ENCODE measurements around the gene ASGR1.
"Not testable (repeated sequence)": the region's sequence is repeated elsewhere in the genome, so short reads cannot be mapped to it uniquely, and the experiment has no call there.

The ASGR1 gene

DNA sequence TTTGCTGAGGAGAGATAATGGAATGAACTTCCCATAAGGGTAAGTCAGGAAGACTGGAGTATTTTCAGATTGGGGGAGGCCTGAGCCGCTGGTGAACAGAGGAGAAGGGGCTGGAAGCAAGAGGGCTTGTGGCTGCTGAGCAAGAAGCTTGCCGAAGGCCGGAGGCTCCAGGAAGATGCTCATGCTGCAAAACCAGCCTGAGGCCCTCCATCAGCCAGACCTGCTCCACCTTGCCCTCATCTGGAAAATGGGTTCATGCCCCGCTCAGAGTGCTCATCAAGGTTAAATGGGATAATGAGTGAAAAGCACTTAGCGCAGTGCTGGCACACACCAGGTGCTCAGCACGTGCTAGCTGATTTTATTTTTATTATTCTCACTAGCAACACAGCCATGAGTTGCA lies 5.5 kb upstream of the ASGR1 start:
- Histone ChIP-seq H3K4me1 (ENCODE audit: insufficient read depth, low read length) (no peaks in the 10 kb centered on the region), H3K9me3 (ENCODE audit: insufficient read depth, low read length, severe bottlenecking) (no peaks in the 10 kb centered on the region), H3K79me2 (ENCODE audit: insufficient read depth, low read length) (no peaks in the 10 kb centered on the region), H3K4me3 (ENCODE audit: low read depth in 1 of 2, low read length in 2 of 2) (no peak overlapping the region), H2AFZ (ENCODE audit: low read depth, low read length) (no peak overlapping the region), H3K27ac (ENCODE audit: low read length) (no peak overlapping the region), H3K4me2 (ENCODE audit: insufficient read depth, low read length) (no peak overlapping the region), H3K36me3 (ENCODE audit: insufficient read depth, low read length) (no peaks in the 10 kb centered on the region), H4K20me1 (ENCODE audit: insufficient read depth, low read length) (no peaks in the 10 kb centered on the region), H3K27me3 (ENCODE audit: insufficient read depth, low read length, poor library complexity) (no peaks in the 10 kb centered on the region), H3K9ac (ENCODE audit: low read depth, low read length) (no peak overlapping the region)
- DNase-seq (no peak), ATAC-seq (ENCODE audit: insufficient read depth, low read depth) (no peak)
- TF ChIP-seq EZH2 (IDR thresholded peaks at IDR 0.05; ENCODE audit: borderline replicate concordance, low read depth, low read length, severe bottlenecking) = no peak
- TF ChIP-seq, protein P1, sequence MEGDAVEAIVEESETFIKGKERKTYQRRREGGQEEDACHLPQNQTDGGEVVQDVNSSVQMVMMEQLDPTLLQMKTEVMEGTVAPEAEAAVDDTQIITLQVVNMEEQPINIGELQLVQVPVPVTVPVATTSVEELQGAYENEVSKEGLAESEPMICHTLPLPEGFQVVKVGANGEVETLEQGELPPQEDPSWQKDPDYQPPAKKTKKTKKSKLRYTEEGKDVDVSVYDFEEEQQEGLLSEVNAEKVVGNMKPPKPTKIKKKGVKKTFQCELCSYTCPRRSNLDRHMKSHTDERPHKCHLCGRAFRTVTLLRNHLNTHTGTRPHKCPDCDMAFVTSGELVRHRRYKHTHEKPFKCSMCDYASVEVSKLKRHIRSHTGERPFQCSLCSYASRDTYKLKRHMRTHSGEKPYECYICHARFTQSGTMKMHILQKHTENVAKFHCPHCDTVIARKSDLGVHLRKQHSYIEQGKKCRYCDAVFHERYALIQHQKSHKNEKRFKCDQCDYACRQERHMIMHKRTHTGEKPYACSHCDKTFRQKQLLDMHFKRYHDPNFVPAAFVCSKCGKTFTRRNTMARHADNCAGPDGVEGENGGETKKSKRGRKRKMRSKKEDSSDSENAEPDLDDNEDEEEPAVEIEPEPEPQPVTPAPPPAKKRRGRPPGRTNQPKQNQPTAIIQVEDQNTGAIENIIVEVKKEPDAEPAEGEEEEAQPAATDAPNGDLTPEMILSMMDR (IDR thresholded peaks at IDR 0.05; ENCODE audit: borderline replicate concordance, extremely low read depth, low read length, poor library complexity, severe bottlenecking) = no peak

DNA sequence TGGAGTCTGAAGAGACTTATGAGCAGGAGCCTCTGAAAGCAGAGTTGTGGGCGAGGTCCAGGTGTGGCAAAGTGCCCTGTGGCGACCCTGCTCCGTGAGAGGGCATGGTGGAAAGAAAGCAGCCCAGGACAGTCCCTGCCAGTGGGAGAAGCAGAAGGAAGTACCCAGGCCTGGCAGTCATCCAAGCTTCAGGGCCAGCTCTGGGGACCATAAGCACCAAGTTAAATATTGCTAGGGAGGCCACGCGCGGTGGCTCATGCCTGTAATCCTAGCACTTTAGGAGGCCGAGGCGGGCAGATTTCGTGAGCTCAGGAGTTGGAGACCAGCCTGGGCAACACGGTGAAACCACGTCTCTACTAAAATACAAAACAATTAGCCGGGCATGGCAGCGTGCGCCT lies 4.9 kb upstream of the ASGR1 start:
- H3K4me2 ChIP-seq (ENCODE audit: insufficient read depth, low read length) = no peak overlapping the region
- no peaks in the 10 kb centered on the region for H3K27me3 ChIP-seq (ENCODE audit: insufficient read depth, low read length, poor library complexity)
- H3K36me3 ChIP-seq (ENCODE audit: insufficient read depth, low read length) = no peaks in the 10 kb centered on the region
- H3K27ac ChIP-seq (ENCODE audit: low read length) = no peak overlapping the region
- TF ChIP-seq, protein P1 (IDR thresholded peaks at IDR 0.05; ENCODE audit: borderline replicate concordance, extremely low read depth, low read length, poor library complexity, severe bottlenecking) = no peak
- no peak for TF ChIP-seq EZH2 (IDR thresholded peaks at IDR 0.05; ENCODE audit: borderline replicate concordance, low read depth, low read length, severe bottlenecking)
- no peak overlapping the region for H3K9ac ChIP-seq (ENCODE audit: low read depth, low read length)
- DNase-seq (no peak), ATAC-seq (ENCODE audit: insufficient read depth, low read depth) (no peak)
- H2AFZ ChIP-seq (ENCODE audit: low read depth, low read length) = no peak overlapping the region
- H3K79me2 ChIP-seq (ENCODE audit: insufficient read depth, low read length) = no peaks in the 10 kb centered on the region
- no peaks in the 10 kb centered on the region for H4K20me1 ChIP-seq (ENCODE audit: insufficient read depth, low read length)
- H3K4me3 ChIP-seq (ENCODE audit: low read depth in 1 of 2, low read length in 2 of 2) = no peak overlapping the region
- no peaks in the 10 kb centered on the region for H3K4me1 ChIP-seq (ENCODE audit: insufficient read depth, low read length)
- no peaks in the 10 kb centered on the region for H3K9me3 ChIP-seq (ENCODE audit: insufficient read depth, low read length, severe bottlenecking)

DNA sequence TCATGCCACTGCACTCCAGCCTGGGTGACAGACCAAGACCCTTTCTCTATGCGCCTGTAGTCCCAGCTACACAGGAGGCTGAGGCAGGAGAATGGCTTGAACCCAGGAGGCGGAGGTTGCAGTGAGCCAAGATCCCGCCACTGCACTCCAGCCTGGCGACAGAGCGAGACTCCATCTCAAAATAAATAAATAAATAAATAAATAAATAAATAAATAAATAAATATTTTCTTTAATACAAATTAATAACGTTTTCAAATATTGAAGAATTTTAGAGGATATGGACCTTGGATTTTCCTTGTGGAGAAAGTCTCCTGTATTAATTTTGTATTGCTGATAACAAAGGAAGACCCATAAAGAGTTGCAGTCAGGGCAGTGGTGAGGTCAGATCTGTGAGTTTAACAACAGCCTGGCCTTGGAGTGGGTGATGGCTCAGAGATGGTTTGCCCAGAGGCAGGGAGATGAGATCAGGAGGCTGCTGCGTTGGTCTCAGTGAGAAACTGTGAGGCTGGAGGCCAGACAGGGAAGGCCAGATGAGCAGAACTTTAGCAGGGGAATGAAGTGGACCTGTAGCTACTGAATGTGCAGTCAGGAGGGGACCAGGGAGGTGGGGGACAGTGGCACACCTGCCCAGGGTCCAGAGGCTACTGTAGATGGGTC lies 4.4 kb upstream of the ASGR1 start:
- H3K27ac ChIP-seq (ENCODE audit: low read length) = no peak overlapping the region
- no peak overlapping the region for H3K9ac ChIP-seq (ENCODE audit: low read depth, low read length)
- no peak overlapping the region for H2AFZ ChIP-seq (ENCODE audit: low read depth, low read length)
- H3K4me3 ChIP-seq (ENCODE audit: low read depth in 1 of 2, low read length in 2 of 2) = no peak overlapping the region
- no peaks in the 10 kb centered on the region for H3K9me3 ChIP-seq (ENCODE audit: insufficient read depth, low read length, severe bottlenecking)
- ATAC-seq (ENCODE audit: insufficient read depth, low read depth) = no peak
- no peaks in the 10 kb centered on the region for H4K20me1 ChIP-seq (ENCODE audit: insufficient read depth, low read length)
- H3K36me3 ChIP-seq (ENCODE audit: insufficient read depth, low read length) = no peaks in the 10 kb centered on the region
- H3K4me1 ChIP-seq (ENCODE audit: insufficient read depth, low read length) = no peaks in the 10 kb centered on the region
- no peak for DNase-seq
- H3K4me2 ChIP-seq (ENCODE audit: insufficient read depth, low read length) = no peak overlapping the region
- no peaks in the 10 kb centered on the region for H3K27me3 ChIP-seq (ENCODE audit: insufficient read depth, low read length, poor library complexity)
- TF ChIP-seq, protein P1 (IDR thresholded peaks at IDR 0.05; ENCODE audit: borderline replicate concordance, extremely low read depth, low read length, poor library complexity, severe bottlenecking) = no peak
- TF ChIP-seq EZH2 (IDR thresholded peaks at IDR 0.05; ENCODE audit: borderline replicate concordance, low read depth, low read length, severe bottlenecking) = no peak
- no peaks in the 10 kb centered on the region for H3K79me2 ChIP-seq (ENCODE audit: insufficient read depth, low read length)

DNA sequence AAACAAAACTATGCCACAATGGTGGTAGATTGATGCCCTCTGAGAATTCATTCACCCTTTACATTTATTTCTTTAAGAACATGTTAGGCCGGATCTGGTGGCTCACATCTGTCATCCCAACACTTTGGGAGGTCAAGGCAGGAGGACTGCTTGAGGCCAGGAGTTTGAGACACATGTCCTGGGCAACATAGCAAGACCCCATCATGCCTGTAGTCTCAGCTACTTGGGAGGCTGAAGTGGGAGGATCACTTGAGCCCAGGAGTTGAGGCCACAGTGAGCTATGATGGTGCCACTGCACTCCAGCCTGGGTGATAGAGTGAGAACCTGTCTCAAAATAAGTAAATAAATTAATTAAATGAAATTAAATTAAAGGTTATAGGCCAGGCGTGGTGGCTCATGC lies 2.9 kb upstream of the ASGR1 start:
- not testable (repeated sequence) for H3K79me2 ChIP-seq (ENCODE audit: insufficient read depth, low read length); H3K27ac ChIP-seq (ENCODE audit: low read length)

More for the DNA sequence above, 2.9 kb upstream of the ASGR1 start:
- H4K20me1 ChIP-seq (ENCODE audit: insufficient read depth, low read length); H3K27me3 ChIP-seq (ENCODE audit: insufficient read depth, low read length, poor library complexity); DNase-seq; H2AFZ ChIP-seq (ENCODE audit: low read depth, low read length); H3K9me3 ChIP-seq (ENCODE audit: insufficient read depth, low read length, severe bottlenecking); H3K4me2 ChIP-seq (ENCODE audit: insufficient read depth, low read length); H3K9ac ChIP-seq (ENCODE audit: low read depth, low read length); H3K4me3 ChIP-seq (ENCODE audit: low read depth in 1 of 2, low read length in 2 of 2); ATAC-seq (ENCODE audit: insufficient read depth, low read depth); H3K36me3 ChIP-seq (ENCODE audit: insufficient read depth, low read length): not testable (repeated sequence)
- H3K4me1 ChIP-seq (ENCODE audit: insufficient read depth, low read length) = peaks cover 14% of the 10 kb centered on the region

Measured in DND-41 (cell line).